K562 (cell line): ENCODE data around the gene EML2. TPM values are rescaled to one million over a fixed set of nuclear protein-coding genes. Genes with fewer than 3 reads are reported as not detected.

Experiments
- ADNP ChIP-seq: fragments of 200-800 bp; sonication (Bioruptor generic); IDR thresholded peaks from 2 replicates; pipeline ENCODE4 v1.6.1; 2016; ENCODE audit warnings: missing genetic modification characterization, missing compliant biosample characterization
- CREB3L1 ChIP-seq: fragments of 450-650 bp; IDR thresholded peaks from 2 replicates; pipeline ENCODE4 v1.6.1; 2014; ENCODE audit warnings: low read depth, mild to moderate bottlenecking, moderate library complexity, borderline replicate concordance
- GTF2E2 ChIP-seq: fragments of 200-800 bp; sonication (Bioruptor generic); IDR thresholded peaks from 2 replicates; pipeline ENCODE4 v1.6.1; 2016; ENCODE audit warnings: missing genetic modification characterization, missing compliant biosample characterization
- GTF2F1 ChIP-seq: IDR thresholded peaks from 2 replicates; pipeline ENCODE4 v1.6.1; 2011; ENCODE audit warnings: low read depth, low read length, improper control_type of control experiment
- IFI16 ChIP-seq: fragments of 250-450 bp; sonication (Bioruptor Pico); IDR thresholded peaks from 2 replicates; pipeline ENCODE4 v2.1.2; 2022; ENCODE audit warnings: mild to moderate bottlenecking, inconsistent platforms
- NFIX ChIP-seq: fragments of 250-450 bp; sonication (Bioruptor Pico); IDR thresholded peaks from 2 replicates; pipeline ENCODE4 v1.4.0; 2020; ENCODE audit warnings: low read depth, mild to moderate bottlenecking, moderate library complexity
- PHB ChIP-seq: fragments of 250-450 bp; sonication (Bioruptor Pico); IDR thresholded peaks from 2 replicates; pipeline ENCODE4 v1.5.0; 2021
- SREBF2 ChIP-seq: sonication (generic); formaldehyde crosslinking; IDR thresholded peaks from 2 replicates; pipeline ENCODE4 v1.4.0; 2020; ENCODE audit warnings: mild to moderate bottlenecking, missing genetic modification reagents
- SRF ChIP-seq, 2 experiments: fragments of 250-450, 450-650 bp in 1 of 2; sonication (Bioruptor Pico) in 1 of 2; sonication (generic) in 1 of 2; formaldehyde crosslinking; IDR thresholded peaks; 2 replicates each; pipeline versions ENCODE4 v1.5.0 to v1.5.1; 2020 to 2022; ENCODE audit warnings: mild to moderate bottlenecking in 1 of 2, missing genetic modification reagents in 1 of 2
- SRSF1 ChIP-seq: fragments of 200-400 bp; formaldehyde crosslinking; IDR thresholded peaks from 2 replicates; pipeline ENCODE4 v1.6.1; 2017; ENCODE audit warnings: mild to moderate bottlenecking, low read depth, low read length, moderate library complexity
- STAT6 ChIP-seq: sonication (generic); formaldehyde crosslinking; IDR thresholded peaks from 2 replicates; pipeline ENCODE4 v1.8.1; 2023; ENCODE audit warnings: mild to moderate bottlenecking, missing genetic modification reagents
- TRIM25 ChIP-seq: fragments of 450-650 bp; IDR thresholded peaks from 2 replicates; pipeline ENCODE4 v1.7.0; 2016; ENCODE audit warnings: borderline replicate concordance
- ZBTB49 ChIP-seq: sonication (generic); formaldehyde crosslinking; IDR thresholded peaks from 2 replicates; pipeline ENCODE4 v1.8.0; 2022; ENCODE audit warnings: missing genetic modification reagents, mild to moderate bottlenecking, borderline replicate concordance
- ZFP91 ChIP-seq: sonication (generic); formaldehyde crosslinking; IDR thresholded peaks from 2 replicates; pipeline ENCODE4 v1.8.0; 2022; ENCODE audit warnings: mild to moderate bottlenecking, missing genetic modification reagents
- ZKSCAN1 ChIP-seq: fragments of 150-350 bp; IDR thresholded peaks from 2 replicates; pipeline ENCODE4 v1.6.1; 2016; ENCODE audit warnings: low read depth, low read length
- ZNF76 ChIP-seq: fragments of 250-450 bp; sonication (Bioruptor Pico); IDR thresholded peaks from 2 replicates; pipeline ENCODE4 v1.4.0; 2020; ENCODE audit warnings: mild to moderate bottlenecking, moderate library complexity, borderline replicate concordance
- ZNF785 ChIP-seq: fragments of 250-450 bp; sonication (Bioruptor Pico); IDR thresholded peaks from 2 replicates; pipeline ENCODE4 v1.4.0; 2020; ENCODE audit warnings: mild to moderate bottlenecking
- polyA plus RNA-seq, 8 experiments: library from polyadenylated mRNA; depleted of rRNA in 4 of 8; stranded (reverse) in 5 of 8; unstranded in 3 of 8; fragments of >200 nt; fragmentation: Nextera tagmentation in 2 of 8; fragmentation: Illumina TruSeq in 1 of 8; extraction: Ambion mirVana in 2 of 8; extraction: Trizol in 1 of 8; gene quantifications; 2 replicates each; pipeline versions ENCODE4 v1.2.1 to v1.2.3, GENCODE V29; 2011 to 2014; ENCODE audit warnings: inconsistent platforms in 1 of 8, missing spikeins in 1 of 8
- total RNA-seq, 7 experiments: library from RNA; depleted of rRNA in 6 of 7; stranded (reverse); fragments of >200 nt in 6 of 7; fragmentation: Illumina TruSeq in 2 of 7; extraction: Trizol in 2 of 7; gene quantifications; 2 replicates each; pipeline versions ENCODE4 v1.2.1 to v1.2.3, GENCODE V29; 2011 to 2021; ENCODE audit warnings: low replicate concordance in 1 of 7

The EML2 gene
- total and polyA plus RNA-seq, 9 of the 15 experiments (the other 6 are each of a cell fraction or from before 2014, with no cell fraction given) = 2.6 to 69.6 (median 24.8) TPM

GRCh38 chr19:45591004-45591637, 48.1 kb downstream of the EML2 start (continued):
- TF ChIP-seq ZBTB49 (CRISPR knock-in tag) = no peak
- TF ChIP-seq ZFP91 (CRISPR knock-in tag) = no peak
- TF ChIP-seq ZKSCAN1 = peak; percentile 26; the same call in 1 of the 2 replicates
- no peak for TF ChIP-seq SRSF1
- TF ChIP-seq PHB (CRISPR knock-in tag) = no peak
- TF ChIP-seq SREBF2 = 0 out of 2 replicates have a peak, but pooled peaks have one; percentile 88
- 0 out of 2 replicates have a peak, but pooled peaks have one; percentile 33 for TF ChIP-seq CREB3L1
- TF ChIP-seq ZNF76 (CRISPR knock-in tag) = 0 out of 2 replicates have a peak, but pooled peaks have one; percentile 23
- no peak for TF ChIP-seq SRF (CRISPR knock-in tag; IDR thresholded peaks at IDR 0.05)
- TF ChIP-seq IFI16 (CRISPR knock-in tag) = no peak
- no peak for TF ChIP-seq GTF2F1
- no peak for TF ChIP-seq ZNF785 (CRISPR knock-in tag)
- no peak for TF ChIP-seq TRIM25
- no peak for TF ChIP-seq ADNP
- no peak for TF ChIP-seq GTF2E2 (tag)
- TF ChIP-seq NFIX (CRISPR knock-in tag) = no peak
- TF ChIP-seq STAT6 (CRISPR knock-in tag) = no peak
